ENCODE measurements around the gene MAPK14. TPM values are rescaled to one million over a fixed set of nuclear protein-coding genes. Genes with fewer than 3 reads are reported as not detected.

MAPK14 gene
- total and polyA plus RNA-seq, 2 donors (not counting 1 experiment from before 2014, with no cell fraction given): 55.9 to 57.8 TPM

DNA sequence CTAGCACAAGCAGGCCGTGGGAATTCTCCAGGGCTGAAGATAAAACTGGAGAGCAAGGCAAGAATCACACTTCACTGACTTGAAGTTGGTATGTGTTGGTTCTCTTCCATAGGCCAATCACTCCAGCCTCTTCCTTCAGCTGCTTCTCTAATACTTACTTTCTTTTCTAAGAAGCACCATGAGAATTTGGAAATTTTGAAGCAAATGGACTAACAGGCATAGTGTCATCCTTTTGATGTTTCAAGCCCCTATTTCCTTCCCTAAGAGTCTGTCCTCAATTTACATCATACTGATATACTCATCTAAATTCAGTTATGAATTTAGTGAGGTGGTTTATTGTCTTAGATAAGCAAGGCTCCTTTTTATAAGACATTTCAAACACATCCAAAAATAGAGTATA lies 27.2 kb upstream of the MAPK14 start:
- Histone ChIP-seq H3K27ac (ENCODE audit: insufficient read depth, low read length) (no peak overlapping the region), H3K9me3 (ENCODE audit: control insufficient read depth, insufficient read depth, low read depth, low read length) (no peaks in the 10 kb centered on the region), H3K36me3 (ENCODE audit: control insufficient read depth, insufficient read depth, low read length) (no peaks in the 10 kb centered on the region), H3K4me3 (replicated peaks in 1 of 4; ENCODE audit: control extremely low read depth in 1 of 4, insufficient read depth in 1 of 4, low read depth in 3 of 4, low read length in 4 of 4) (no peak overlapping the region), H3K27me3 (ENCODE audit: control insufficient read depth, insufficient read depth, low read length) (no peaks in the 10 kb centered on the region), H3K79me2 (ENCODE audit: control insufficient read depth, insufficient read depth, low read length) (no peaks in the 10 kb centered on the region), H4K20me1 (ENCODE audit: control insufficient read depth, extremely low read depth, insufficient read depth, low read length) (no peaks in the 10 kb centered on the region), H3K4me2 (ENCODE audit: extremely low read depth, insufficient read depth, low read length) (no peak overlapping the region), H3K9ac (ENCODE audit: insufficient read depth, low read length) (no peak overlapping the region), H2AFZ (ENCODE audit: low read length) (no peak overlapping the region), H3K4me1 (ENCODE audit: control insufficient read depth, extremely low read depth, insufficient read depth, low read length) (no peaks in the 10 kb centered on the region)
- no peak for DNase-seq (ENCODE audit: low read depth in 2 of 2)
- TF ChIP-seq EZH2 (IDR thresholded peaks at IDR 0.05; ENCODE audit: low read length, missing control alignments) (no peak), CTCF (conservative IDR thresholded peaks at IDR 0.05 in 1 of 2, IDR thresholded peaks at IDR 0.05 in 1 of 2; ENCODE audit: low read depth in 1 of 2, low read length in 2 of 2) (no peak)

DNA sequence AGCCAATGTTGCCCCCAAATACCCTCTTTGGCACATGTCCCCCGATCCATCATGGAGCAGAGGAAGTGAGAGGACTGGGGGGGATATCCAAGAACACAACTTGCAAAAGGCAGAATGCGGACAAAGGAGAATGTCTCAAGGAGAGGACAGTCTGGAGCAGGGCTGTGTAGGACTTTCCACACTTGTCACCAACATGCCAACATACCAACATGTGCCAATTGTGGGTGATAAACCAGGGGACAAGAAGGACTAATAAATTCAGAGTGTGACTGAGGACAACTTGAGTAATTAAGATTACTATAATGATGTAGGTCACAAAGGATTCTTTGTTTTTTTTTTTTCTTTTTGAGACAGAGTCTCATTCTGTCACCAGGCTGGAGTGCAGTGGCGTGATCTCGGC lies 11.9 kb upstream of the MAPK14 start:
- H3K4me2 ChIP-seq (ENCODE audit: extremely low read depth, insufficient read depth, low read length): no peak overlapping the region
- H3K9me3 ChIP-seq (ENCODE audit: control insufficient read depth, insufficient read depth, low read depth, low read length): no peaks in the 10 kb centered on the region
- no peak for TF ChIP-seq EZH2 (IDR thresholded peaks at IDR 0.05; ENCODE audit: low read length, missing control alignments)
- no peak for TF ChIP-seq CTCF (conservative IDR thresholded peaks at IDR 0.05 in 1 of 2, IDR thresholded peaks at IDR 0.05 in 1 of 2; ENCODE audit: low read depth in 1 of 2, low read length in 2 of 2)

GRCh38 chr6:36018339-36018738 lies 9.3 kb upstream of the MAPK14 start:
- no peaks in the 10 kb centered on the region for H4K20me1 ChIP-seq (ENCODE audit: control insufficient read depth, extremely low read depth, insufficient read depth, low read length)
- no peak overlapping the region for H3K27ac ChIP-seq (ENCODE audit: insufficient read depth, low read length)
- no peaks in the 10 kb centered on the region for H3K9me3 ChIP-seq (ENCODE audit: control insufficient read depth, insufficient read depth, low read depth, low read length)
- no peaks in the 10 kb centered on the region for H3K36me3 ChIP-seq (ENCODE audit: control insufficient read depth, insufficient read depth, low read length)
- TF ChIP-seq EZH2 (IDR thresholded peaks at IDR 0.05; ENCODE audit: low read length, missing control alignments): no peak
- no peak for TF ChIP-seq CTCF (conservative IDR thresholded peaks at IDR 0.05 in 1 of 2, IDR thresholded peaks at IDR 0.05 in 1 of 2; ENCODE audit: low read depth in 1 of 2, low read length in 2 of 2)
- H3K4me1 ChIP-seq (ENCODE audit: control insufficient read depth, extremely low read depth, insufficient read depth, low read length): no peaks in the 10 kb centered on the region
- H3K79me2 ChIP-seq (ENCODE audit: control insufficient read depth, insufficient read depth, low read length): no peaks in the 10 kb centered on the region
- no peak overlapping the region for H3K4me2 ChIP-seq (ENCODE audit: extremely low read depth, insufficient read depth, low read length)
- H3K4me3 ChIP-seq (replicated peaks in 1 of 4; ENCODE audit: control extremely low read depth in 1 of 4, insufficient read depth in 1 of 4, low read depth in 3 of 4, low read length in 4 of 4): no peak overlapping the region
- no peaks in the 10 kb centered on the region for H3K27me3 ChIP-seq (ENCODE audit: control insufficient read depth, insufficient read depth, low read length)
- DNase-seq (ENCODE audit: low read depth in 2 of 2): no peak
- no peak overlapping the region for H2AFZ ChIP-seq (ENCODE audit: low read length)
- no peak overlapping the region for H3K9ac ChIP-seq (ENCODE audit: insufficient read depth, low read length)

More for the DNA sequence above, 11.9 kb upstream of the MAPK14 start:
- H3K27me3 ChIP-seq (ENCODE audit: control insufficient read depth, insufficient read depth, low read length): no peaks in the 10 kb centered on the region
- no peak for DNase-seq (ENCODE audit: low read depth in 2 of 2)
- no peaks in the 10 kb centered on the region for H3K4me1 ChIP-seq (ENCODE audit: control insufficient read depth, extremely low read depth, insufficient read depth, low read length)
- no peaks in the 10 kb centered on the region for H4K20me1 ChIP-seq (ENCODE audit: control insufficient read depth, extremely low read depth, insufficient read depth, low read length)
- no peaks in the 10 kb centered on the region for H3K36me3 ChIP-seq (ENCODE audit: control insufficient read depth, insufficient read depth, low read length)
- no peak overlapping the region for H3K9ac ChIP-seq (ENCODE audit: insufficient read depth, low read length)
- H3K4me3 ChIP-seq (replicated peaks in 1 of 4; ENCODE audit: control extremely low read depth in 1 of 4, insufficient read depth in 1 of 4, low read depth in 3 of 4, low read length in 4 of 4): no peak overlapping the region
- H3K27ac ChIP-seq (ENCODE audit: insufficient read depth, low read length): no peak overlapping the region
- H2AFZ ChIP-seq (ENCODE audit: low read length): no peak overlapping the region
- H3K79me2 ChIP-seq (ENCODE audit: control insufficient read depth, insufficient read depth, low read length): no peaks in the 10 kb centered on the region

Data from fibroblast of lung (primary cell).